ENCODE measurements around the gene NPC1L1.
A peak's percentile ranks its signal among the peaks of the same experiment; 100 is the strongest.

DNA sequence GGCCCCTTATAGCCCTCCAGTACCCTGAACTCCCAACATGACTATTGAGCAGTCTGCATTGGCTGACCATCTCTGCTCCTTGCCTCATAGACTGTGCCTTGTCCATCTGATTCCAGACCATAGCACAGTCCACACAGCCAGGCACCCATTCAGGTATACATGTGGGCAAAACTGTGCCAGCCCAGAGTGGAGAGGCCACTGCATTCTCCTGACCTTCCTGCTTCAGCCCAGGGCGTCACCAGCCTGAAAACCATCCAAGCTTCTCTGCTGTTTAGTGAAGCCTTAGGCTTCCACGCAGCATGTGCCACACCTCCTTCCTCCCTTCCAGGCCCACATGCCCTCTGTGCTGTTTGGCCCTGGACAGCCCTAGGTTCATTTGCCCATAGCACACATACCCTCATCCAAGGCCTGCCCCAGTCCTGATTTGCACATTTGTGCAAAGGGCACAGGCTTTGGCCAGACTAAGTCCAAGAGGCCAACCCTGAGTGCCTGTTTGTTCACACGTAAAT is 22.1 kb upstream of the NPC1L1 start:
- TF ChIP-seq CTCF (IDR thresholded peaks at IDR 0.05; ENCODE audit: low read depth, low read length) (no peak), POLR2A (IDR thresholded peaks at IDR 0.05; ENCODE audit: extremely low read depth, insufficient read length) (peak; percentile 22)
